H1 (cell line): ENCODE measurements around the gene SPOCK2. TPM values are rescaled to one million over a fixed set of nuclear protein-coding genes. Genes with fewer than 3 reads are reported as not detected.
A peak's percentile ranks its signal among the peaks of the same experiment; 100 is the strongest.

Experiments used
- CTCF ChIA-PET: fragments of 300-600 bp; sonication (Branson Sonifier 250); formaldehyde crosslinking; loops from one replicate; lab custom pipeline; 2021; ENCODE audit not compliant: partially characterized antibody; lab: Charles Lee
- POLR2A ChIA-PET: fragments of 300-600 bp; sonication (Branson Sonifier 250); formaldehyde crosslinking; loops from one replicate; lab custom pipeline; 2021; ENCODE audit warnings: inconsistent platforms; ENCODE audit not compliant: partially characterized antibody; lab: Charles Lee
- DNase-seq, 2 experiments: peaks; one replicate each; pipeline versions ENCODE4 v3.0.0 to v3.0.0-alpha.2; 2010 to 2022; ENCODE audit warnings: low spot score in 2 of 2, low read depth in 1 of 2, mixed read lengths in 1 of 2
- FAIRE-seq: peaks from 2 replicates; lab custom pipeline; 2011; peaks lifted over from hg19 to GRCh38; lab: Jason Lieb, UNC
- H2AFZ ChIP-seq: 2 replicates; pipeline ENCODE4 v1.8.1; 2012; ENCODE audit warnings: low read length, inconsistent platforms
- H2AK5ac ChIP-seq: 2 replicates; pipeline ENCODE4 v1.6.1; 2013; ENCODE audit warnings: low read depth, low read length
- H2BK120ac ChIP-seq: replicated peaks from 2 replicates; pipeline ENCODE3; 2013; ENCODE audit warnings: low read depth, low read length, inconsistent platforms
- H2BK12ac ChIP-seq: 2 replicates; pipeline ENCODE4 v1.6.1; 2013; ENCODE audit warnings: low read depth, low read length
- H2BK15ac ChIP-seq: 2 replicates; pipeline ENCODE4 v1.6.1; 2013; ENCODE audit warnings: low read length
- H2BK20ac ChIP-seq: 2 replicates; pipeline ENCODE4 v1.6.1; 2013; ENCODE audit warnings: low read length
- H2BK5ac ChIP-seq: 2 replicates; pipeline ENCODE4 v1.6.1; 2013; ENCODE audit warnings: low read depth, low read length
- H3K14ac ChIP-seq: 2 replicates; pipeline ENCODE4 v1.6.1; 2013; ENCODE audit warnings: inconsistent platforms; ENCODE audit not compliant: insufficient read length
- H3K18ac ChIP-seq: 2 replicates; pipeline ENCODE4 v1.6.1; 2013; ENCODE audit warnings: low read length; ENCODE audit errors: extremely low read depth
- H3K23ac ChIP-seq: 2 replicates; pipeline ENCODE4 v1.6.1; 2013; ENCODE audit warnings: inconsistent platforms; ENCODE audit not compliant: insufficient read length
- H3K23me2 ChIP-seq: 2 replicates; pipeline ENCODE4 v1.6.1; 2013; ENCODE audit warnings: low read depth, low read length
- H3K27ac ChIP-seq: 2 replicates; pipeline ENCODE4 v1.6.1; 2011; ENCODE audit warnings: low read depth, low read length, inconsistent platforms
- H3K27me3 ChIP-seq, 4 experiments: replicated peaks in 1 of 4; 1 replicate in 1 of 4; 2 replicates in 3 of 4; pipeline versions ENCODE4 v1.6.1 to v1.8.1; 2011 to 2013; ENCODE audit warnings: low read length in 3 of 4, mild to moderate bottlenecking in 3 of 4, inconsistent platforms in 2 of 4, mixed read lengths in 2 of 4, moderate library complexity in 1 of 4; ENCODE audit not compliant: control insufficient read depth in 3 of 4, insufficient read depth in 3 of 4; ENCODE audit errors: extremely low read depth in 1 of 4
- H3K36me3 ChIP-seq, 4 experiments: 2 replicates each; pipeline versions ENCODE4 v1.6.1 to v1.8.1; 2011 to 2013; ENCODE audit warnings: mild to moderate bottlenecking in 4 of 4, low read length in 3 of 4, moderate library complexity in 2 of 4, control low read depth in 1 of 4, inconsistent platforms in 1 of 4; ENCODE audit not compliant: insufficient read depth in 4 of 4, control insufficient read depth in 2 of 4
- H3K4ac ChIP-seq: replicated peaks from 2 replicates; pipeline ENCODE3; 2013; ENCODE audit warnings: low read length, low read depth, mixed read lengths, inconsistent platforms; ENCODE audit not compliant: insufficient read length
- H3K4me1 ChIP-seq, 4 experiments: replicated peaks in 1 of 4; 1 replicate in 1 of 4; 2 replicates in 3 of 4; pipeline versions ENCODE4 v1.6.1 to v1.8.1; 2011 to 2013; ENCODE audit warnings: low read length in 3 of 4, inconsistent platforms in 2 of 4, mixed read lengths in 1 of 4; ENCODE audit not compliant: insufficient read depth in 4 of 4, control insufficient read depth in 3 of 4
- H3K4me2 ChIP-seq, 2 experiments: 2 replicates each; pipeline versions ENCODE4 v1.6.1 to v1.8.1; 2011 to 2013; ENCODE audit warnings: low read depth in 2 of 2, low read length in 2 of 2, control low read depth in 1 of 2, inconsistent platforms in 1 of 2, mild to moderate bottlenecking in 1 of 2; ENCODE audit not compliant: insufficient read depth in 1 of 2
- H3K4me3 ChIP-seq, 4 experiments: fragments of 200-600, 300-600 bp in 1 of 4; sonication (generic), shearing (Covaris generic), sonication (Bioruptor Twin) in 1 of 4; 2 replicates each; pipeline versions ENCODE4 v1.5.1 to v1.8.1; 2011 to 2016; ENCODE audit warnings: low read length in 4 of 4, low read depth in 3 of 4, control low read depth in 2 of 4, inconsistent platforms in 2 of 4, mild to moderate bottlenecking in 2 of 4, mixed read lengths in 1 of 4, moderate library complexity in 1 of 4; ENCODE audit not compliant: insufficient read depth in 2 of 4; ENCODE audit errors: extremely low read depth in 1 of 4
- H3K56ac ChIP-seq: replicated peaks from 2 replicates; pipeline ENCODE3; 2013; ENCODE audit warnings: low read depth, mild to moderate bottlenecking, mixed read lengths, low read length, inconsistent platforms; ENCODE audit not compliant: insufficient read length
- H3K79me1 ChIP-seq: 2 replicates; pipeline ENCODE4 v1.6.1; 2013; ENCODE audit warnings: low read depth, low read length, control low read depth
- H3K79me2 ChIP-seq, 2 experiments: 2 replicates each; pipeline versions ENCODE4 v1.6.1 to v1.8.1; 2012 to 2013; ENCODE audit warnings: low read length in 2 of 2, mild to moderate bottlenecking in 2 of 2, inconsistent platforms in 1 of 2; ENCODE audit not compliant: insufficient read depth in 2 of 2, control insufficient read depth in 1 of 2
- H3K9ac ChIP-seq, 4 experiments: replicated peaks in 1 of 4; 1 replicate in 1 of 4; 2 replicates in 3 of 4; pipeline versions ENCODE4 v1.6.1 to v1.8.1; 2011 to 2013; ENCODE audit warnings: low read depth in 3 of 4, low read length in 3 of 4, control low read depth in 2 of 4, mild to moderate bottlenecking in 2 of 4, moderate library complexity in 2 of 4, inconsistent platforms in 1 of 4; ENCODE audit errors: extremely low read depth in 1 of 4
- H3K9me3 ChIP-seq, 2 experiments: 2 replicates each; pipeline versions ENCODE4 v1.6.1 to v1.8.1; 2012 to 2013; ENCODE audit warnings: mild to moderate bottlenecking in 2 of 2, moderate library complexity in 2 of 2, control low read depth in 1 of 2, inconsistent platforms in 1 of 2, low read depth in 1 of 2, low read length in 1 of 2, mixed read lengths in 1 of 2; ENCODE audit not compliant: insufficient read depth in 2 of 2
- H4K20me1 ChIP-seq, 2 experiments: replicated peaks in 1 of 2; 2 replicates each; pipeline versions ENCODE3 to v1.8.1; 2011 to 2013; ENCODE audit warnings: inconsistent platforms in 2 of 2, low read length in 2 of 2, mild to moderate bottlenecking in 1 of 2; ENCODE audit not compliant: insufficient read depth in 2 of 2, control insufficient read depth in 1 of 2
- H4K5ac ChIP-seq: 2 replicates; pipeline ENCODE4 v1.6.1; 2013; ENCODE audit warnings: low read length, low read depth, mixed read lengths, inconsistent platforms; ENCODE audit not compliant: insufficient read length
- H4K8ac ChIP-seq: 2 replicates; pipeline ENCODE4 v1.8.0; 2013; ENCODE audit warnings: mild to moderate bottlenecking, moderate library complexity, low read length, inconsistent platforms; ENCODE audit not compliant: insufficient read depth; ENCODE audit errors: extremely low read depth
- H4K91ac ChIP-seq: replicated peaks from 2 replicates; pipeline ENCODE3; 2013; ENCODE audit warnings: low read length, mixed read lengths, inconsistent platforms; ENCODE audit not compliant: insufficient read length
- CTBP2 ChIP-seq: IDR thresholded peaks from 2 replicates; pipeline ENCODE4 v1.7.0; 2011; ENCODE audit warnings: borderline replicate concordance, mild to moderate bottlenecking, moderate library complexity, mixed read lengths, low read length; ENCODE audit not compliant: insufficient read depth, insufficient read length
- POLR2A ChIP-seq, 2 experiments: IDR thresholded peaks; 1 replicate in 1 of 2; 2 replicates in 1 of 2; pipeline ENCODE4 v1.6.1; 2011; ENCODE audit warnings: low read depth in 2 of 2, low read length in 2 of 2, mild to moderate bottlenecking in 2 of 2; ENCODE audit errors: control extremely low read depth in 1 of 2
- RFX5 ChIP-seq: IDR thresholded peaks from 2 replicates; pipeline ENCODE4 v1.6.1; 2011; ENCODE audit warnings: low read depth, low read length, improper control_type of control experiment, borderline replicate concordance
- WGBS, 2 experiments: shearing (Covaris generic) in 1 of 2; methylation state at CpG; one replicate each; pipeline versions ENCODE4 v1.1.6 to v1.1.7; 2013 to 2015; ENCODE audit warnings: low lambda C conversion rate in 2 of 2, mixed read lengths in 2 of 2, inconsistent platforms in 1 of 2, low coverage in 1 of 2, missing lambda C conversion rate in 1 of 2; ENCODE audit not compliant: insufficient replicate concordance in 2 of 2, insufficient coverage in 1 of 2, insufficient read length in 1 of 2; ENCODE audit errors: extremely low coverage in 1 of 2, missing lambda C conversion rate in 1 of 2; 5-methylcytosine and 5-hydroxymethylcytosine counted together
- polyA plus RNA-seq, 7 experiments: library from polyadenylated mRNA; depleted of rRNA in 3 of 7; stranded (reverse) in 5 of 7; unstranded in 2 of 7; fragments of >200 nt in 5 of 7; fragments of 200-250 nt in 2 of 7; gene quantifications; 1 replicate in 5 of 7; 2 replicates in 1 of 7; 4 replicates in 1 of 7; pipeline versions ENCODE4 v1.2.1 to v1.2.3, GENCODE V29; 2011 to 2013; ENCODE audit warnings: missing spikeins in 2 of 7, mixed read lengths in 2 of 7
- total RNA-seq: library from RNA; stranded (reverse); fragmentation: NEBNext Ultra II Directional; extraction: Animal tissue kit (Norgen Biotek cat#: 25700); gene quantifications from 2 replicates; pipeline ENCODE4 v1.2.1, GENCODE V29; 2021
- TF ChIP-seq, protein P1 (sequence below): IDR thresholded peaks from 2 replicates; pipeline ENCODE4 v1.6.1; 2011; ENCODE audit warnings: low read length, improper control_type of control experiment

SPOCK2 gene
- total and polyA plus RNA-seq, 2 of the 8 experiments (the other 6 are each of a cell fraction or from before 2014, with no cell fraction given) = 1.5 to 1.9 TPM

DNA sequence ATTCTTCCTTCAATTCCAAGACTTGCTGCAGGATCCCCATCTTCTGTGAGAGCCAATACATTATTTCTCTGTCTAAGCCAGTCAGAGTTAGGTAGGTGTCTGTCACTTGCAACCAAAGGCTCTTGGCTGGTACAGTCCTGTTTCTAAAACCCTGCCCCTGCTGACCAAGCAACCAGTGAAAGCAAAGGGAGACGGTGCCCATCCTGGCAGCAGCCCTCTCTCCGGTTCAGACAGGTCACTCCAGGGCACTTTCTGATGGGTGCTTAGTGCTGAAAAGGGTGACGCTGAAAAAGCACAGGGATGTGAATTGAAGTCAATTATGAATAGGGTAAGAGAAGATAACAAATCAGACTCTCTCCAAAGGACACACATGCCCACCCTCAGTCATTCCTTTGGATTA lies 37.5 kb downstream of the SPOCK2 start:
- Histone ChIP-seq H2BK15ac (no peak overlapping the region), H3K36me3 (no peaks in the 10 kb centered on the region), H4K8ac (no peak overlapping the region), H4K20me1 (no peaks in the 10 kb centered on the region), H4K91ac (no peak overlapping the region), H4K5ac (no peak overlapping the region), H2BK12ac (no peak overlapping the region), H3K9me3 (0 out of 4 replicates have a peak, but pooled peaks cover 0 to 4% of the 10 kb centered on the region in 2 experiments), H3K4ac (no peak overlapping the region), H3K27ac (no peak overlapping the region), H3K23ac (no peak overlapping the region), H3K79me1 (no peaks in the 10 kb centered on the region), H2AK5ac (no peak overlapping the region), H2BK5ac (no peak overlapping the region), H3K23me2 (no peaks in the 10 kb centered on the region), H3K79me2 (no peaks in the 10 kb centered on the region), H3K4me3 (no peak overlapping the region), H2AFZ (no peak overlapping the region), H3K4me2 (no peak overlapping the region), H2BK20ac (no peak overlapping the region), H3K14ac (no peak overlapping the region), H2BK120ac (no peak overlapping the region), H3K27me3 (no peaks in the 10 kb centered on the region), H3K18ac (peak overlapping the region; percentile 19; the same call in 1 of the 2 replicates), H3K56ac (no peak overlapping the region), H3K4me1 (no peaks in the 10 kb centered on the region; a peak in 2 of 7 replicates), H3K9ac (no peak overlapping the region)
- TF ChIP-seq POLR2A (IDR thresholded peaks at IDR 0.05; ENCODE audit: control extremely low read depth in 1 of 2, low read depth in 2 of 2, low read length in 2 of 2) = no peak
- TF ChIP-seq, protein P1, sequence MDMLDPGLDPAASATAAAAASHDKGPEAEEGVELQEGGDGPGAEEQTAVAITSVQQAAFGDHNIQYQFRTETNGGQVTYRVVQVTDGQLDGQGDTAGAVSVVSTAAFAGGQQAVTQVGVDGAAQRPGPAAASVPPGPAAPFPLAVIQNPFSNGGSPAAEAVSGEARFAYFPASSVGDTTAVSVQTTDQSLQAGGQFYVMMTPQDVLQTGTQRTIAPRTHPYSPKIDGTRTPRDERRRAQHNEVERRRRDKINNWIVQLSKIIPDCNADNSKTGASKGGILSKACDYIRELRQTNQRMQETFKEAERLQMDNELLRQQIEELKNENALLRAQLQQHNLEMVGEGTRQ = no peak
- TF ChIP-seq RFX5 = no peak
- no peak for TF ChIP-seq CTBP2
- POLR2A ChIA-PET = interaction anchor here (0.6 to 1.1 kb wide), 3 partner anchors 7 to 222 kb away, joined by 3 read pairs; partner anchors contain the start of gene DDIT4
- no peak for DNase-seq
- FAIRE-seq = no peak
- CTCF ChIA-PET = interaction anchor here (0.6 to 9.8 kb wide), 14 partner anchors 9 to 286 kb away, joined by 3 to 100 read pairs (median 26); partner anchors contain the start of gene CHST3
- WGBS, 2 experiments = 82% methylated on average over 3 of the region's 3 CpGs; no CpG with 5 or more reads in 1 of the 2 experiments
